GM18520 (cell line): ENCODE results near the gene NR5A2.
"Not testable (repeated sequence)": the region's sequence is repeated elsewhere in the genome, so short reads cannot be mapped to it uniquely, and the experiment has no call there.

Experiments used
- ATAC-seq: cut with Tn5 transposase; IDR thresholded peaks from one replicate; pipeline ENCODE4 v1.9.1; 2021; ENCODE audit not compliant: unreplicated experiment

NR5A2 gene

DNA sequence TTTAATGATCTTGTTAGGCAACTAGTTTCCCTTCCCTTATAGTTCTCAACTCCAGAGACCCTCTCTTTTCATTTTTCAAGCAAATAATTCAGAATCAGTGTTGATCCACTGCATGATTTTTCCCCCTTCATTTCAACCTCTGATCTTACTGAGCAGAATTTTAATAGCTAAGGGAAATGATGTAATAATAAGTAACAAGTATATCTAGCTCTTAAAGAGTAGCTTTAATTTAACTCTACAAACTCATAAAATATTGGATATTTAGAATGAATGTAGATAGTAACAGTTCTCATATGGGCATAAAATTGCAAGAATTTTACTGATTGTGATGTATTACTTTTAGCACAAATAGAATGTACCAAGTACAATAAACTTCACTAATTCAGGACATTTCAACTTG, 130.2 kb downstream of the NR5A2 start:
- no peak for ATAC-seq

DNA sequence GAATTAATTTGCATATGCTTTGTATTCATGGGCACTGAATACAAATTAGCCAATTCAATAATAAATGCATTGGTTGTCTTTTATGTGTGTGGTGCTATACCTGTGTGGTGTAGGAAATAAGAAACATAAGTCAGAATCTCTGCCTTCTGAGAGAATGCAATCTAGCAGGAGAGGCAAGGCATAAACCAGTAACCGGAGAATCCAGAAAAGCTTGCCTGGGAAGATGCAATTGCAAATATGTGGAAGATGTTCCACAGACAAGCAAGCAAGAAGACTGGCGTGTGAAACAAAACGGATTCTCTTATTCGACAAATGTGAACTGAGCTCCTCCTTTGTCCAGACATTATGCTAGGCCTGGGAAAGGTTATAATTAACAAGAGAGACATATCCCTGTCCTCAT, 134.3 kb downstream of the NR5A2 start:
- no peak for ATAC-seq

GRCh38 chr1:200162258-200162657, 134.7 kb downstream of the NR5A2 start:
- no peak for ATAC-seq

DNA sequence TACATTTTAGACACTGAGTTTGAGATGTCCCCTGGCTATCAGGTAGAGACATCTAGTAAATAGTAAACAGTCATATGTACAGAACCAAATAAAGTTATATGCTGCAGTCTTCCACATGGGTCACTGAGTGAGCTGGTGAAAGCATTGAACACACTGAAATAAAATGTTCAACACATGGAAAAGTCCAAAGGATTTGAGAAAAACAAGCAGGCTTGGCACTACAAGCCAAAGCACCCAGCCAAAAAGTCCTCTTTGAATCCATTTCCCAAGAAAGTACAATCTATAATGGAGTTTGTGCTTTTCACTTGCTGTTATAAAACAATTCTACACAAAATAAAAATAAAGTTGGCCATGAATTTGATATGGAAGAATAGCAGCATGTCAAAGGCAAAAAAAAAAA, 135.4 kb downstream of the NR5A2 start:
- no peak for ATAC-seq

DNA sequence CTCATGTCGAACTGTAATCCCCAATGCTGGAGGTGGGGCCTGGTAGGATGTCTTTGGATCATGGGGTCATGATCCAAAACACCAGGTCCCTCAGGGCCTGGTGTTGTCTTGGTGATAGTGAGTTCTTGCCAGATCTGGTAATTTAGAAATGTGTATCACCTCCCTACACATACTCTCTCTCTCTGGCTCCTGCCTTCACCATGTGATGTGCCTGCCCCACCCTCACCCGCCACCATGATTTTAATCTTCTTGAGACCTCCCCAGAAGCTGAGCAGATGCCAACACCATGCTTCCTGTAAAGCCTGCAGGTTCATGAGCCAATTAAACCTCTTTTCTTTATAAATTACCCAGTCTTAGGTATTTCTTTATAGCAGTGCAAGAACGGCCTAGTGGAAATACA, 136.4 kb downstream of the NR5A2 start:
- no peak for ATAC-seq

- ATAC-seq: no peak
These were observed 138.1 kb downstream of the NR5A2 start for GRCh38 chr1:200165493-200166220.

GRCh38 chr1:200166411-200166810, 138.9 kb downstream of the NR5A2 start:
- ATAC-seq: no peak

GRCh38 chr1:200168926-200169325, 141.4 kb downstream of the NR5A2 start:
- no peak for ATAC-seq

DNA sequence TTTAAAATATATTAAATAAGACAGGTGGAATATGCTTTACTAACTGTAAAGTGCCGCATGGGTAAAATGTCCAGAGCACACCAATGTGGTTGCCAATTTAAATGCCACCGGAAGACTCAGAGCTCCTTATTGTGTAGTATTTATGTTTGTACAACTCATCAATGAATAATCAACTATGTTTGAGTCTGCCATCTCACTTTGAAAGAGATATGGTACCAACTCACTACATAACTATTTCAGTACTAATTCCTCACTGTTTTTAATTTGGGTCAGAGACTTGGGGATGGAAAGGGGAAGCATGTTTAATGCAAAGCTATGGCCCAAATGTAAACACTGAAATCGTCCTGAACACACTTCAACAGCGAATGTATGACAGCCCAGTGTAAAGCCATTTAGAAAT, 144.8 kb downstream of the NR5A2 start:
- ATAC-seq: no peak

DNA sequence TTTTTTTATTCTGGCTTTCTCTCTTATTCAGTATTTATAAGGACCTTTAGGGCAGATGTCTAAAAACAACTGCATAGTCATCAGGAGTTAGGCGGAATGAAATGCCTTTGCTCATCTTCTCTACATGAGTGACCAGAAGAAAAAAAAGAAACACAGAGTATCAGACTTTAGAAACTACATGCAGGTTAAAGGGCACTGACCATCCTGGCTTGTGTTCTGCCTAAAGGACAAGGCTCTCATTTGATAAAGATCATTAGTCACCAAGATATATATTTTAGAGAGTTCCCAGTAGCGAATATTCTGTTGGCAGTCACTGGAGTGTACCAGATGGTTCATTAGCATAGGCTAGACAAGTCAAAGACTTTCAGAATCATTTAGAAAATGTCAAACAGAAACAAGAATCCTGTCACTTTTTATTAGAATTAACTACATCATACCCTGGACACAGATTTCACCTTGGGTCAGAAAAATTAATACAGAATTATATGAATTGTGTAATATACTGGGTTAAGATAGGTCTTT, 145.6 kb downstream of the NR5A2 start:
- ATAC-seq: no peak

GRCh38 chr1:200174525-200175295, 147.2 kb downstream of the NR5A2 start:
- no peak for ATAC-seq

- no peak for ATAC-seq
These were observed 148.7 kb downstream of the NR5A2 start for GRCh38 chr1:200176181-200176580.

GRCh38 chr1:200176798-200177197, 149.3 kb downstream of the NR5A2 start:
- ATAC-seq: no peak

- no peak for ATAC-seq
These were observed 150.8 kb downstream of the NR5A2 start for GRCh38 chr1:200178340-200178739.

DNA sequence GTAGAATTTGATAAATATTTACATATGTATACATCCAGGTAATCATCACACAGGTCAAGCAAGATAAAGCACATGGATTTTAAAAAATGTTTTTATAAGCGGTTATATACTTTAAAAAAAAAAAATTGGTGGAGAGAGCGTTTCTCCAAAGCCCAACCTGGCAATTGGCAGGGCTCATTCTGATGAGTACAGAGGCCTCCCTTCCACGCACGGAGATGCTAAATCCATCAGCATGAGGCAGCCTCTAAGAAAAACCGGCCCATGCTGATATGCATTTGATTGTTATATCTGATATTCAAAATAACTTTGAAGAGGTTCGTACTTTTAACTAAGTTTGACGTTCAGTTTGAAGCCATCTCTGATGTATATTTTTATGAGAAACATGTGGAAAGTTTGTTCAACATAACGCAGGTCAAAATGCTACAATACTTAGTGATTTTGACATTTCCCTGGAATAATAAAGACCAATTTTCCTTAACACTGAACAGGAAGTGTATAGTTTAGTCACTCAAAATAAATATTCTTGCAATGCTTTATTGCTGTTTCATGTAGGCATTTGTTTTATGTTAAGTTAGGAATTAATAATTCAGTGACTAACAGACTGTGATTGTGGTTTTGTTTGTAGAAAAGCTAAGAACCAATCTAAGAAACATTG, 151.7 kb downstream of the NR5A2 start:
- no peak for ATAC-seq

GRCh38 chr1:200179781-200180160, 152.3 kb downstream of the NR5A2 start:
- no peak for ATAC-seq

DNA sequence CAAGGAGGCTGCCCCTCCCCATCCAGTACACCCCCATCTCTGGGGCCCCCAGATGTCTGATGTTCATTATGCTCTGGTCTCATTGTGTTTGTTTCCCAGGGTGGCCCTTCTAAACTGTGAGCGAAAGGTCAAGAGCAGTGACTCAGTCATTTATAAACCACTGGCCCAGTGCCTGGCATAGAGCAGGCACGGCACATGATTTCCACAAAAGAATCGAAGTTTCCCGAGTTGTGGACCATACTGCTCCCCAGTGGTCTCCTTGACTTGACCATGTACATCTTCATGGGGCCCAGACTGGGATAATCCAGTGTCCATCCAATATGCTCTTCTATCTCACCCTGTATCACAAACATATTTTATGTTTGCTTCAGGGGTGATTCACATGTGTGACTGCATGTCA, 153.3 kb downstream of the NR5A2 start:
- ATAC-seq: no peak

DNA sequence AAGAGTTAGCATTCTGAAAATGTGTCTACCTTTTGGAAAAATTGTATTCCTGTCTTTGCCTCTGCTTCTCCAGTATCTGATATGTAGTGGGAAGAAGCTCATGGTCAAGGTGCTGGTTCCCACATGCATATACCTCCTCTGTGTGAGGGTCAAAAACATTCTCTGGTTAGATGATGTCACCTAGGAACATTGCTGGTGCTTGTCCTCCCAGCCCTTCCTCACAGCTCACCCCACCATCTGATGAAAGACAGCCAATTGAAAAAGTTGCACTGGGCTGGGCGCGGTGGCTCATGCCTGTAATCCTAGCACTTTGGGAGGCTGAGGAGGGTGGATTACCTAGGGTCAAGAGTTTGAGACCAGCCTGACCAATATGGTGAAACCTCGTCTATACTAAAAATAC, 154.4 kb downstream of the NR5A2 start:
- no peak for ATAC-seq

GRCh38 chr1:200182701-200183100, 155.2 kb downstream of the NR5A2 start:
- no peak for ATAC-seq

DNA sequence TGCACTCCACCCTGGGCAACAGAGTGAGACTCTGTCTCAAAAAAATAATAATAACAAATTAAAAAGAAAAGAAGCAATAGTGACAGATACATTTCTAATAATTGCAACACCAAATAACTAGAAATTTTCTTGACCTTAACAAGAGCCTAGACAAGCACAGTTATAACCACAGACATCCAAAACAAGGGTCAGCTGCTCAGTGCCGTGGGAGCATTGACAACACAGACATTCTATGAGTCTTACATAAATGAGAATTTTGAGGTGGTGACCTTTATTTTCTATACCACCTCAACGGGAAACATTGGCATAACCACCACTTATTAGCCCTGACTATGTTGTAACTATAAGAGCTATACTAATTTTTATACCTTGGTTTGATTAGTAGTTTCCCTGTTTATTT, 156.1 kb downstream of the NR5A2 start:
- ATAC-seq: no peak

DNA sequence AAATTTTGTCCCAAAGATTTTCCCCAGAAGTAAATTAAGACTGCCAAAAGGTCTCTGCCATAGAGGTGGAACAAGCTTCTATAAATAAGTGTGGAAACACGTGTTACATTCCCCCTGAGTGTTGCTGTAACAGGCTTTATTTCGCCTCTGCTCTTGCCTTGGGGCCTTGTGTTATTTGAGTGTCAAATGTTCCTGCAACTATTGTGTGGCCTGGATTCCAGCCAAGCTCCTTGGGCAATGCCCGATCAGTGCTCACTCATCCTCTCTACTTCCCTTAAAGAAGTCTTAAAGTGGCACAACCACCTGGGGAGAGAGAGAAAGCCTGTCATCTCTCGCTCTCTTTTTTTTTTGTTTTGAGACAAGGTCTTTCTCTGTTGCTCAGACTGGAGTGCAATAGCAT, 156.7 kb downstream of the NR5A2 start:
- no peak for ATAC-seq

DNA sequence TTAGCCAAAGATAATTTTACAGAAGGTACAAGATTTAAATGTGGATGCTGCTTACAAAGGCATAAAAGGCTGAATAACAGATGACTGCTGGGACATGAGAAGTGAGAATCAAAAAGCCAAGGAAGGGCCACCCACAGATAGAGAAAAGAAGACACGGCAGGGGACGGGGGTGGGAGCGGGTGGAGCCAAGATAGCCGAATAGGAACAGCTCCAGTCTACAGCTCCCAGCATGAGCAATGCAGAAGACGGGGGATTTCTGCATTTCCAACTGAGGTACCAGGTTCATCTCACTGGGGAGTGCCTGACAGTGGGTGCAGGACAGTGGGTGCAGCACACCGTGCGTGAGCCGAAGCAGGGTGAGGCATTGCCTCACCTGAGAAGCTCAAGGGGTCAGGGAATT, 157.7 kb downstream of the NR5A2 start:
- ATAC-seq: not testable (repeated sequence)
